Amniotic epithelial cell (primary cell): ENCODE data around the gene ALDH1A3.

Experiments
- DNase-seq: peaks from one replicate; pipeline ENCODE4 v3.0.0-alpha.2; 2010; ENCODE audit warnings: low read depth

The ALDH1A3 gene

DNA sequence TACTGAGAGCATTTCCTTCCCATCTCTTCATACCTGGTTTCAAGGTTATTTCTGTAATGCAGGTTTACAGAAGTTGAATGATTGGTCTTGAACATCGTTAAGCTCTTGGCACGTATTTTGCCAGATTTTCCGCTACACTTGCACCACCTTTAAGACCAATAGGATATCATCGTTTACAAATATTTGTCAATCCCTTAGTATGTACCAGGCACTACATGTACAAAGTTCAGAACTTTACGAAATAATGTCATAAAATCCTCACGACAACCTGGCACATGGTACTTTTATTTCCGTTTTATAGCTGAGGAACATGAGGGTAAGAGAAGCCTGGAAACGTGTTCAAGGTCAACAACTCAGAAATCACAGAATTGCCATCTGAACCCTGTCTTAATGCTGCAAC lies 45.8 kb downstream of the ALDH1A3 start:
- DNase-seq, result no peak

DNA sequence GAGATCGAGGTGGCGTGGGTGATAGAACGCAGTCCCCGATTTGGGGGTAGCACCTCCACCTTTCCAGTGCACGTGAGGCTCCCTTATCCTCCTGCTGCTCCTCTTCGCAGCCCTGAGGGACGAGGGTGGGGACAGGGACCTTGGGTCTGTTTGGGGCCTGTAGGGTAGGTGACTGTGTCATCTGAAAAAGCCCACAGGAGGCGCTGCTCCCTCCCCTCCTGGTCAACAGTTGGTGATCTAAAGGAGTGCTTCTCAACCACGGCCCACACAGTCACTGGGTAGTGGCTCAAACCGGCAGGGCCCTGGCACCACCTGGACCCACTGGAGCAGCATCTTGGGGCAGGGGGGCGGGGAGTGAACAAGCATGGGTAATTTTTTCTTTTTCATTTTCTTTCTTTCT lies 46.6 kb downstream of the ALDH1A3 start:
- no peak for DNase-seq

DNA sequence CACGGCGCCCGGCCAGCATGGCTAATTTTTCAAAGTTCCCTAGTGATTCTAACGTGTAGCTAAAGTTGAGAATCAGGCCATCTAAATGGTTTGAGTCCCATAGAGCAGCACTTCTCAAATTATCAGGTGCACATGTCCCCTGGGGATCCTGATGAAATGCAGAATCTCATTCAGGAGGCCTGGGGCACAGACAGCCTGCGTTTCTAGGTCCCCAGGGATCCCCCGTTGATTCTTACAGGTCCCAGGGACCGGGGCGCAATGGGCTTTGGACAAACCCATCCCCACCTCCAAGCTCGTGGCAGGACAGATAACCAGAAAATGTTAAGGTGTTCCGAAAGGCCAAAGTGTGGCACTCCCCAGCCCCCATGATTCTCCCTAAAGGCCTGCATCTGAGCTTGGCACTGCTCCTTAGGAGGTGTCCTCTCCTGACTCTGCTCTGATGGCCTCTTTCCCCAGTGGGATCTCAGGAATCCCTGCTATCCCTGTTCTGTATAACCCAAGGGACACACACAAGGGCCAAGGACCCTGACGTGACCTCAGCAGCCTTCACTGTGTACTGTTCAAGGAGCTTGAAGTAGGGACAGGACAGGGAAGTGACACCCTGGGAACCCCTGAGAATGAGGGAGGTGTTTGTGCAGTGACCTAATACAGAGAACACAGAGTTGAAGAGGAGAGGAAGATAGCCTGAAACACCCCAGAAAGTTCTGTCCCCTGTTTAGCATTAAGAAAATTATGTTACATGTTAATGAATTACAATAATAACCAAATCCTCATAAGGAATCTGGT lies 47.5 kb downstream of the ALDH1A3 start:
- no peak for DNase-seq

DNA sequence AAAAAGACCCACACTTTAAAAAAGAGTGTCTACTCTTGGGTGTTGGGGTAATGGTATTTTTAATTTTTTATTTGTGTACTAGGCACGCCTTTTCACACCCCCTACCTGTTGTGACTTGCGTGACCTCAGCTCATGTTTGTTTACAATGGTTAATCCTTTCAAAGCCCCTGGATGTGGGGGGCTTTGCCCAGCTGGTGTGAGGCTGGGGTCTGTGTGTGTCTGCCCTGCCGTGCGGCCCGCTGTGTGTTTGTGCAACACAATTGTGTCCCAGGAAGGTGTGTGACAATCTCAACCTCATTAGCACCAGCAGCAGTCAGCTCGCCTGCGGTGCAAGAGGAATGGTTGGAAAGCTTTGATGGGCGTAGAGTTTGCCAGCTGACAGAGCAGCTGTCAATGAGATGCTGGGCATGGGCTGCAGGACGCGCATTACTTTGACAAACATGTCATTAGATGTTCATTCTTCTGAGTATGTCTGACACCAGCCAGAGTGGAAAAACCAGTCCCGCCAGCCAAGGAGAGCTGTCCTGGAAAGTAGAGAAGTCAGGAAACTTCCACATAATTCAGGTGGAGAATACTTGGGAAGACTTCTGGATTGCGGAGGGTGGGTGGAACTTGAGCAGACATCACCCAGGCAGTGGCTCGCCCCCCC lies 49.1 kb downstream of the ALDH1A3 start:
- no peak for DNase-seq

DNA sequence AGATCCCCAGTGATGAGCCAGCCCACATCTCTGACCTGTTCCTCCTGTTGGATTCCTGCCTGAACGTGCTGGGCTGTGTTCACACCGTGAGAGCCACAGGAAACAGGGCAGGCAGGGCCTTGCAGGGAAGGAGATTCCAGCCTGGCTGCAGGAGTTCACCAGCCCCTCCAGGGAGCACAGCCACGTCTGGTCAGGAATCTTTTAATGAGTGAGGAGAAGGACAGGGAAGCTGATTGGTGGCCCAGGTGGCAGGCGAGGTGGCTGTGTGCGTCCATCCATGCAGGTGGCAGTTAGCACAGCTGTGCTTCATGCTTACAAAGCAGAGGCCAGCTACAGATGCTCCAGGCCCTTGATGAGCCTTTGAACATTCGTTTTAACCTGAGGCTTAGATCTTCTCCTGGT lies 50.0 kb downstream of the ALDH1A3 start:
- DNase-seq, result no peak

DNA sequence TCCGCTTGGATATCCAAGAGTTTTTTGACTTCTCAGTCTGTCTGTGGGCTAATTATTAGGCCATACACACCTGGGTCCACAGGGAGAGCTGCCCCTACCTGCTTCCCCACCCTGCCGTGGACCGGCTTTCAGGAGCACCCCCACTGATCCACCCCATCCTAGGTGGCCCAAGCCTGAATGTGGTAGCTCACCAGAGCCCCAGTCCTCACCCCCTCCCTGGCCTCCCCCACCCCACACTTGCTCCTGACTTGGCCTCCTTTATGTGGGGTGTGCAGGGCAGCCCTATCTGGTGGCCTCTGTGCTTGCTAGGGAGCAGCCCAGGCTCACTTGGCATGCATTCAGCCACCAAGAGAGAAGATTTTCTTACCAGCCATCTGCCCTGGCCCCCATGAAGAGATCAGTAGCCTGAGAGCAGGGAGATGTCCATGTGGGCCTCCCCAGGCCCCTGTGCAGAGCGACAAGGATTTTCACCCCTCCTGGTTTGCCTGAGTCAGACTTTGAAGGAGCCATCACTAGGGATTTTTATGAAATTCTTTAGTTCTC lies 50.7 kb downstream of the ALDH1A3 start:
- DNase-seq, result no peak

DNA sequence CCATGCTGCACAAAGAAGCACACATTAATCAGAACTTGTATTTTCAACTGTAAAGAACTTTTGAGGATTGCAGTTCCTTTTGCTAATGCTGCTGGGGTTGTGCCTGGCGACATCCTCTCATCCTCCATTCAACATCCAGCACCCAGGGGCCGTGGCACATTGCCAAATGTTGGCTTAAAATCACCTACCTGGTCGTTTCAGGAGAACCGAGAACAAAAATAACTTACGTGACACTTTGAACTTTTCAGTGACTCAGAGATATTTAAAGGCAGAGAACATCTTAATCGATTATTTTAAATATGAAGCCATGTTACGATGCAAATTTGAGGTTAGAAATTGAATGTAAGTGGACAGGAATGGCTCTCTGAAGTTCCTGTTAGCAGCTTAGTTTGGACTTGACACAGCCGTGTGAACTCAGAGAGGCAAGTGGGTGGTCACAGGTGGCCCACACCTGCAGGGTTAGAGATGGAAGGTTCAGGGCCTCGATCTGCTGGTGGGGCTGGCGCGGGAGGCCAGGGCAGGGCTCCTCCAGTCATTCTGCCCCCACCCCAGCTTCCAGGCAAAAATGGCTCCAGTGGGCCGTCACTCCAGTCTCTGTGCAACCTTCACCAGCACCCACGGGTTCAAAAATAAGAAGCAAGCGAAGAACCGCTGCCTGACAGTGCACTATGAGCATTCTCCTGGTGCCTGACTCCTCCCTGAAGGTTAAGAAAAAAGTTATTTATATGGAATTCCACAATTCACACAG lies 51.7 kb downstream of the ALDH1A3 start:
- DNase-seq, result peak; percentile 2

DNA sequence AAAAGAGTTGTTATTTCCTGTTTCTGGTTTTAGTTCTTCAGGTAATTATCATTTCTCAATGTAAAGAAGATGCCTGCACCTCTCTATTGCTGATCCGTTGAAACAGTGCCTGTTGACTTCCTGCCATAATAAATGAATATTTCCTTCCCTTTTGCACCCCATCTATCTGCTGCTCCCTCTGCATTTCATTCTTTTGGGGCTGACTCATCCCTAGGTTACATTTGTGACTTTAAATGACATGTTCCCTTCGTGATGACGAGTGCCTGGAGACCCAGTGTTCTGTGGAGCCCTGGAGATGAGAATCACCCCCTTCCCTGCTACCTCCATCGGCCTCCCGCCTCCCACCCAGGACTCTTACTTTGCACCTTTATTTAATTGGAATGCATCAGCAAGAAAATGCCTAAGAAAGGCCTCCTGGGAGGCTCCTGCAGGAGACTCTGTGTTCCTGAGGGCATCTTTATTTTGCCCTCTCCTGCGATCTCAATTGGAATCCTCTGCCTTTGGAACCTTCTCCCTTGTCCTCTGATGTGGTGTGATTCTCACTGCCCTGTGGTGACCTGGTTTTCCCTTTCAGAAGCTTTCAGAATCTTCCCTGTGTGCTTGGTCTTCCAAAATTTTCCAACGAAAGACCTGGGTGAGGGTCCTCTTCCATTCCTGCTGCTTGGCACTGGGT lies 53.2 kb downstream of the ALDH1A3 start:
- DNase-seq, result no peak

DNA sequence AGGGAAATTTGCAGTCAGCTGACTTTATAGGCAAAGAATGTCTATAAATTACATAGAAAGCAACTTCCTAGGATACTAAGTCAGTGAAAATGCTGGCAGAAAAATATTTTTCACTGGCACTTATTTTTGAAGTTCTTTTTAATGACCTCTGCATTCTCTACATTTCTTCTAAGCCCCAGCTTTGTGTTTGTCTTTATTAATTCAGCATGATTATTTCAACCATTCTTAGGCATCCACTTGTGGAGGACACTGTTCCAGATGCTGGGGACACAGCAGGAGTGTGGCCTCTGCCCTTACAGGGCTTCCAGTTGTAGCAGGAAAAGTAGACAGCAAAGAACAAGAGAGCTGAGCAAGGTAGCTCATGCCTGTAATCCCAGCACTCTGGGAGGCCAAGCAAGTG lies 54.5 kb downstream of the ALDH1A3 start:
- no peak for DNase-seq

DNA sequence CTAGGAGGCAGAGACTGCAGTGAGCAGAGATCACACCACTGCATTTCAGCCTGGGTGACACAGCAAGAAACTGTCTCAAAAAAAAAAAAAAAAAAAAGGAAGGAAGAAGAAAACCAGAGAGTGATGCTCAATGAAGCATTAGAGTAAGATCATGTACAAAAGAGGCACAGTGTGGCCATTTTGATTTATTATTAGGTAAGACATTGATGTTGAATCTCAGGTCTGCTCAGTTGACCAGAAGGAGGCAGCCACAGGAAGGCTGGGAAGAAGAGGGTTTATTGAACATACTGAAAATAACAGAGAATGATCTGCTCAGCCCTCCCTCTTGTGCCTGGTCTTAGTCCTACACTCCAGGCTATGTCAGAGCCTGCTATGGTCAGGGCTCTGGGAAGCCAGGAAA lies 55.1 kb downstream of the ALDH1A3 start:
- peak; percentile 5 for DNase-seq

DNA sequence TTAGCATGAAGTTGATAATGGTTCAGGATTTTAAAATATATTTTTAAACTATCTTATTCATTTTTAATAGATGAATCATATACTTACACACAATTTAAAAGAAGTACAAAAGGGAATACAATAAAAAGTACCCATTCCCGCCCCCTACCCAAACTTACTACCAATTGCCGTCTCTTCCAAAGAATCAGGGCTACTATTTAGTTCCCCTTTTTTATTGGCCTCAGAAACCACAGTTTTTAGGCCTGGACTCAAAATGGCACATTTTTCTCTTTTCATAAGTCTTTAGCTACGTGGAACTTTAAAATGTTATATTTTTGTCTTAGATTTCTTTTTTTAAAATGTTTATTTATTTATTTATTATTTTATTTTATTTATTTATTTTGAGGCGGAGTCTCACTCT lies 57.5 kb downstream of the ALDH1A3 start:
- no peak for DNase-seq

DNA sequence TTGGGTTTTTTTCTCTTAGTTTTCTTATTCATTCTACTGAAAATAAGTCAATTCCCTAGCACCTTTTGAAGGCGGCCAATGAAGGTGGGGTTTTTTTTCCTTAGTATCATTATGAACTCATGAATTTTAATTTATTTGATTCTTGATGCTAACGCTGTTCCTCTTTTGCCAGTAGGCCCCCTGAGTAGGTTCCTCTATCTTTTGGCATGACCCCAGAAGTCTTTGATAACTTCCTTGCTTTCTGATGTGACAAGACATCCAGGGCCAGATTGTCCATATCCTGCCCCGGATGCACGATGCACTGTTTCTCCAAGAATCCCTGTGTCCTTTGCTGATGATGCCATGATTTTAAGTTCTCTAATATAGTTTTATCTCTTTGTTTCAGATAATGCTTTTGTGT lies 60.2 kb downstream of the ALDH1A3 start:
- no peak for DNase-seq

DNA sequence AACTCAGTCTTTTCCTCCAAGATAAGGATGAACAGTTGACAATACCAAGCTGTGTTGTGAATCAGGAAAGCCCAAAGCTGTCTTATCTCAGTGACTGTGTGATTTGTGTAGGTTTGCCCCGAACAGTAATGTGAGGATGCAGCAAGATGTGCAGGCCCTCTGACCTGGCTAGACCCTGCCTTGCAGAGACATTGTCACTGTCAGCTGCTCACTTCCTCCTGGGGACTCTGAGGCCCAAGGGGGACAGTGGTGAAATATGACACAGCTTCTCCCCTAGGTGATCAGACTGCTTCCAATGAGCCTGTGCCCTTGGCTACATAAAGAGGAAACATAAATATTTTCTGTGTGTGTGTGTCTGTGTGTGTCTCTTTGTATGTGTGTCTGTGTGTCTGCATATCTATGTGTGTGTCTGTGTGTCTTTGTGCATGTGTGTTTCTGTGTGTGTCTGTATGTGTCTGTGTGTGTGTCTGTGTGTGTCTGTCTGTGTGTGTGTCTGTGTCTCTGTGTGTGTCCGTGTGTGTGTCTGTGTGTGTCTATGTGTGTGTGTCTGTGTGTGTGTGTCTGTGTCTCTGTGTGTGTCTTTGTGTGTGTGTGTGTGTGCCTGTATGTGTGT lies 61.2 kb downstream of the ALDH1A3 start:
- peak; percentile 7 for DNase-seq

DNA sequence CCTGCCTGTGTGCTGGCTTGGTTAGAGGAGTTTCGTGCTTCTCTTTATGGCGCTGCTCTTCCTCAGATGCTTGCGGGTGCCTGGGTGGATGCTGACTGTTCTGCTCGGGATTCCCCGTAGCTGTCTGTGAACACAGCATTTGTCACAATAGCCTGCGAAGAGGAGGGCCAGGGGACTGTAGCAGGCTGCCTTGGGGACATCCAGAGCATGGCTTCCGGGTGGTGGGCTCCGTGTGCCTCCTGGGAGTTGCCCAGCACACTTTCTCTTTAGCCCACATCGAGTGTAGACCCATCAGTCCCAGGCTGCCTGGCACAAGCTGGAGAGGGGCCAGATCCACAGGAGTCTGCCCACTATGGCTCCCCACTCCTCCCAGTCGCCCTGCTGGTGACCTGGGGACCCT lies 61.9 kb downstream of the ALDH1A3 start:
- no peak for DNase-seq

DNA sequence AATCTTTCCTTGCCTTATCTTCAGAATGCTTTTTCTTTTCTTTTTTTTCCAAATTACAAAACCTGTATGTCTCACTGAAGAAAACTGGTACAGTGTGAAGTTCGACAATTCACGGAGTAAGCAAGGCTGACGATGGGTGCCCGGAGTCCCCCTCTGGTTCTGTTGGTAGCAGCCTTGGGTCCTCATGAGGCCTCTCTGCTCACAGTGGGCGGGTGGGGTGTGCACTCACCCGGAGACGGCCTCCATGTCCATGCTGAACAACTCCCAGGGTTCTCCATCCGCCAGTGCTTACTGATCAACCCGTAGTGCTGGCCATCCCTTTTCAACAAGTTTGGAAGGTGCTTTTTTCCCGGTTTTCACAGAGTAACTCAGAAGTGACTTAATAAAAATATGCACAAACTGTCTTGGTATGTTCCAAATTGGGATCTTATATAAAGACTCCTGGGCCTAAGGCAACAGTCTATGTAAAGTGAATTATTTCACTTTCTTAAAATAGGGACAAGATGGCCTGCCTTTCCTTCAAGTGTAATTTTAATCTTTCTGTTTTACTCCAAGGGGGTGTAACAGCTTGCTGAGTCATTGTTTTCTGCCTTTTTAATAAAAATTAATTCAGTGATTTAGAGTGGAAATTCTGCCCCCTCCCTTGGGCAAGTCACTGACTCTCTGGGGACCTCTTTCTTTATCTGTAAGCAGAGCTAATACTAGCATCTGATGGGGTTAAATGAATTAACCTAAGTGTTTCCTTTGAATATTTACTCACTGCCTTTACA lies 63.2 kb downstream of the ALDH1A3 start:
- no peak for DNase-seq

DNA sequence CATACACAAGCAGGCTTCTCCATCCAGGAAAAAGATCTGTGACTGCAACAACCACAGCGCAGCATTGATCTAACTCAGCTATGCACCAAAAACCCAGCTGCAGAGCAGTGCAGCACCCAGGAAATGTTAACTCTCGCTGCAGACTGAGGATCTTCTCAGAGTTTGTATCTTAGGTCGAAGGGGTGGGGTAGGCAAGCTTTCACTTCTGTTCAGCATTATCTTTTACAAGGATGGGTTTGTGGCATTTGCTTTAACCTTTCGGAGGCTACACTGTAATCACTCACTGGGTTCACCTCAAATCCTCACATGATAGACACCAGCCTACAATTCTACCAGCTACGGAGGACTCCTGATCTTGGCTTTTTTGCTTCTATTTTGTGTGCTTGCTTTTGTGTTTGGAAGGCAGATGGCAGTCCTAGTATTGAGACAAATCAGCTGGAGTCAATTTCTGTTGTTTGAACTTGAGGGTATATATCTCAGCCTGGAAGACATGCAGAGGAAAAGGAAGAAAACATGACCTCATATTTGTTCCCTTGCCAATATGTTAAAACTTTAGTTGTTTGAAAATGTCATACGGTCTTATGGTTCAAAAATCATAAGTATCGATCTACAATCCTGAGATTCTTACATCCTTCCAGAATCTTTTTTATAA lies 64.7 kb downstream of the ALDH1A3 start:
- DNase-seq, result no peak

DNA sequence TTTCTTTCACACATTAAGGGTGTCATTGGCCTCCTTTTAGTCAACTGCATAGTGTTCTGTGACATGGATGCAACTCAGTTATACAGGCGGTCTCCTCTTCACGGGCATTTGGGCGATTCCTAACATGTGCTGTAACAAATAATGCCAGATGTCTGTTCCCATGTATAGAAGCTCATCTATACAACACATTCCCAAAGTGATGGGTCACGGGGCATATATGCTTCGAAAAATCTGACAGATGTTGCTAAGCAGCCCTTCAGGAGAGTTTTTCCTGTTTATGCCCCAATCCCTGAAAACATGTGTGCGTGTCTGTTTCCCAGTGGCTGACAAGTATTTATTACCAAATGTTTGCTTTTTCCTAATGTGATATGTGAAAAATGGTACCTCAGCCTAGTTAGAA lies 65.4 kb downstream of the ALDH1A3 start:
- no peak for DNase-seq

DNA sequence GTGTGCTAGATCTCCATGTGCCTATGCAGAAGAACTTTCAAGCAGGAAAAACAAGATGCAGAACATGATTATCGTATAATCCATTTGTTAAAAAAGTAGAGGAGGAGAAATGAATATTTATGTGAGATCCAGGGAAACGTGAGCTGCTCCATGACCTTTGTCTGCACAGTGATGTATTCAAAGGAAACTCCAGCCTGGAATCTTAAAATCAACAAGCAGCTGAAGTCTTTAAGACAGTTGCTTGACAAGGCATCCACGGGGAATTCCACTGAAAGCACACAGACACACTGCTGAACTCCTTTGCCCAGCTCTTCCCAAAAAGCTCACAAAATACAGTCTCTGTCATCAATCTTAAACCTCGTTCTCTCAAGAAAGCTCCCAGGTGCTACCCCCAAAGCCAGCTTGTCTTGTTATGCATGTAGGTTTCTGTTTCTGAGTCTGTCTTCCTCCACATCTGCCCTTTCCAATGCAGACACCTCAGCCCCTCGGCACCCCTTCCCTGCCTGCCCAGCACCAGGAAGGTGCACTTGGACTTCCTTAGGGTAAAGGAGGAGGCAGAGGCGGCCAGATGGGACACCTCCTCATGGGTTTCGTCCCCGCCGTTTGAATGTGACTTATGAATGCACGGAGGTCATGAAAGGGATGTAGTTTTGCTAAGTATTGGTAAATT lies 68.3 kb downstream of the ALDH1A3 start:
- DNase-seq, result no peak

DNA sequence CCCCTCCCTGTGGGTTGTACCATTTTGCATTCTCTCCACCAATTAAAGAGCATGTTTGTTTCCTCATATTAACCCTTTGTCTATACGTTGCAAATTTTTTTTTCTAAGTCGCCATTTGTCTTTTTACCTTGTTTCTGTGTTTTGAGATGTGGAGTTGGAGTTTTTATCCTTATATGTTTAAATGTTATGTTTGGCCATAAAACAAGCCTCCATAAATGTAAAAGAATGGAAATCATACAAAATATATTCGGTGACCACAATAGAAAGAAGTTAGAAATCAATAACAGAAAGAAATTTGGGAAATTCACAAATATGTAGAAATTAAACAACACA lies 68.8 kb downstream of the ALDH1A3 start:
- no peak for DNase-seq

DNA sequence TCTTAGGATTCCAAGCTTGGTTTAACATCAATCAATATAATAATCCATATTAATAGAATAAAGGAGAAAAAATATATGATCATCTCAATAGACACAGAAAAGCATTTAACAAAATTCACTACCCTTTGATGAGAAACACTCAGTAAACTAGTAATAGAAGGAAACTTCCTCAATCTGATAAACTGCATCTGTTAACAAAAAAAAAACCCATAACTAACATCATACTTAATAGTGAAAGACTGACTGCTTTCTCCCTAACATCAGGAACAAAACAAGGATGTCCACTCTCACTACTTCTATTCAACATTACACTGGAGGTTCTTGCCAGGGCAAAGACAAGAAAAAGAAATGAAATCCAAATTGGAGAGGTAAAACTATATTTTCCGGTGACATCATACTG lies 70.1 kb downstream of the ALDH1A3 start:
- DNase-seq, result no peak
